ENCODE measurements around the gene NUP210.

NUP210 gene

GRCh38 chr3:13268961-13269441, 151.1 kb downstream of the NUP210 start:
- CTCF ChIA-PET = no interaction called here
- POLR2A ChIA-PET = no interaction called here
- DNase-seq (ENCODE audit: extremely low spot score) = no peak

GRCh38 chr3:13268120-13268519, 152.0 kb downstream of the NUP210 start:
- POLR2A ChIA-PET = no interaction called here
- TF ChIP-seq TARDBP (IDR thresholded peaks at IDR 0.05) = no peak
- no peak for TF ChIP-seq HDGF (IDR thresholded peaks at IDR 0.05; ENCODE audit: borderline replicate concordance)
- no peak for TF ChIP-seq L3MBTL2 (conservative IDR thresholded peaks at IDR 0.05)
- no peak for TF ChIP-seq CTBP1 (IDR thresholded peaks at IDR 0.05; ENCODE audit: borderline replicate concordance)
- no peak for TF ChIP-seq ARNT (IDR thresholded peaks at IDR 0.05)
- TF ChIP-seq SUZ12 (IDR thresholded peaks at IDR 0.05) = no peak
- no peak for TF ChIP-seq ZNF384 (IDR thresholded peaks at IDR 0.05)
- TF ChIP-seq NFRKB (IDR thresholded peaks at IDR 0.05) = no peak
- no peak for TF ChIP-seq FOXA1 (IDR thresholded peaks at IDR 0.05)
- no peak for TF ChIP-seq BHLHE40 (IDR thresholded peaks at IDR 0.05; ENCODE audit: borderline replicate concordance)
- no peak for TF ChIP-seq SP1 (IDR thresholded peaks at IDR 0.05)
- no peak for TF ChIP-seq FOXM1 (IDR thresholded peaks at IDR 0.05; ENCODE audit: borderline replicate concordance)
- no peak for TF ChIP-seq LEF1 (IDR thresholded peaks at IDR 0.05; ENCODE audit: borderline replicate concordance)
- no peak for TF ChIP-seq FOXK2 (IDR thresholded peaks at IDR 0.05)
- TF ChIP-seq, protein P1, sequence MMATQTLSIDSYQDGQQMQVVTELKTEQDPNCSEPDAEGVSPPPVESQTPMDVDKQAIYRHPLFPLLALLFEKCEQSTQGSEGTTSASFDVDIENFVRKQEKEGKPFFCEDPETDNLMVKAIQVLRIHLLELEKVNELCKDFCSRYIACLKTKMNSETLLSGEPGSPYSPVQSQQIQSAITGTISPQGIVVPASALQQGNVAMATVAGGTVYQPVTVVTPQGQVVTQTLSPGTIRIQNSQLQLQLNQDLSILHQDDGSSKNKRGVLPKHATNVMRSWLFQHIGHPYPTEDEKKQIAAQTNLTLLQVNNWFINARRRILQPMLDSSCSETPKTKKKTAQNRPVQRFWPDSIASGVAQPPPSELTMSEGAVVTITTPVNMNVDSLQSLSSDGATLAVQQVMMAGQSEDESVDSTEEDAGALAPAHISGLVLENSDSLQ (IDR thresholded peaks at IDR 0.05) = no peak
- TF ChIP-seq ELF4 (IDR thresholded peaks at IDR 0.05) = no peak
- CTCF ChIA-PET = no interaction called here

More at GRCh38 chr3:13268961-13269441, 151.1 kb downstream of the NUP210 start:
- TF ChIP-seq ELF4 (IDR thresholded peaks at IDR 0.05) (no peak), NFRKB (IDR thresholded peaks at IDR 0.05) (no peak), CTBP1 (IDR thresholded peaks at IDR 0.05; ENCODE audit: borderline replicate concordance) (no peak)

DNA sequence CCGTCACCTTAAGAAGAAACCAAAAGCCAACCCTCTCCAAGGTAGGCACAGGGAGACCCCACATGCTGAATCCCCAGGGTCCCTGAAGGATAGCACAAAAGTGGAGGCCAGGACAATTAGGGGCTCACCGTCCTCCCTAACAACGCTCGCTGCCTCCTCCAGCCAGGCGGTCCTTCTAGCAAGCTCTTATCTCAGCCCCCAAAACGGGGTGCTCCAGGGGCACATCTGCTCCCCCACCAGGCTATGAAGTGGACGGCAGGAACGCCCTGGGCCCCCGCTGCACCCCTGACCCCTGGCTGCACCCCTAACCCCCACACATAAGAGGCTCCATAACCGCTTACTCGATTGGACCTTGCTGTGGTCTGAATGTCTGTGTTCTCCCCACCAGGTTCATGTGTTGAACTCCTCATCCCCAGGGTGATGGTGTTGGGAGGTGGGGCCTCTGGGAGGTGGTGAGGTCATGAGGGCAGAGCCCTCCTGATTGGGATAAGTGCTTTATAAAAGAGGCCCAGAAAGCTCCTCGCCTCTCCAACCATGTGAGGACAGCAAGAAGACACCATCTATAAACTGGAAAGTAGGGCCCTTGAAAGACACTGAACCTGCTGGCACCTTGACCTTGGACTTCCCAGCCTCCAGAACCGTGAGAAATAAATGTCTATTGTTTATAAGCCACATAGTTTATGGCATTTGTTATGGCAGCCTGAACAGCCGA, 153.3 kb downstream of the NUP210 start:
- CTCF ChIA-PET = no interaction called here
- TF ChIP-seq ZNF384 (IDR thresholded peaks at IDR 0.05) = no peak
- TF ChIP-seq LEF1 (IDR thresholded peaks at IDR 0.05; ENCODE audit: borderline replicate concordance) = no peak
- no peak for TF ChIP-seq SUZ12 (IDR thresholded peaks at IDR 0.05)
- TF ChIP-seq FOXM1 (IDR thresholded peaks at IDR 0.05; ENCODE audit: borderline replicate concordance) = no peak
- TF ChIP-seq CTBP1 (IDR thresholded peaks at IDR 0.05; ENCODE audit: borderline replicate concordance) = no peak
- TF ChIP-seq BHLHE40 (IDR thresholded peaks at IDR 0.05; ENCODE audit: borderline replicate concordance) = no peak
- no peak for TF ChIP-seq SP1 (IDR thresholded peaks at IDR 0.05)
- no peak for TF ChIP-seq ARNT (IDR thresholded peaks at IDR 0.05)
- TF ChIP-seq L3MBTL2 (conservative IDR thresholded peaks at IDR 0.05) = no peak
- no peak for TF ChIP-seq HDGF (IDR thresholded peaks at IDR 0.05; ENCODE audit: borderline replicate concordance)
- no peak for TF ChIP-seq FOXA1 (IDR thresholded peaks at IDR 0.05)
- TF ChIP-seq NFRKB (IDR thresholded peaks at IDR 0.05) = no peak
- no peak for TF ChIP-seq ELF4 (IDR thresholded peaks at IDR 0.05)
- no peak for TF ChIP-seq FOXK2 (IDR thresholded peaks at IDR 0.05)
- TF ChIP-seq, protein P1 (IDR thresholded peaks at IDR 0.05) = no peak
- no peak for TF ChIP-seq TARDBP (IDR thresholded peaks at IDR 0.05)
- DNase-seq (ENCODE audit: extremely low spot score) = no peak
- POLR2A ChIA-PET = no interaction called here

More at GRCh38 chr3:13268120-13268519, 152.0 kb downstream of the NUP210 start:
- DNase-seq (ENCODE audit: extremely low spot score) = no peak

Data from HEK293T (cell line).